Endothelial cell of umbilical vein (primary cell): Measurements from ENCODE around the gene SLC12A4. TPM values are rescaled to one million over a fixed set of nuclear protein-coding genes. Genes with fewer than 3 reads are reported as not detected.

Experiments
- BruUV-seq: library from RNA; stranded (reverse); fragments of 400-500 nt; replicated peaks from 2 replicates; lab custom pipeline; 2021; lab: Mats Ljungman, UMichigan
- CTCF ChIA-PET: fragments of 300-600, 350-600 bp; sonication (Branson Sonifier 250); formaldehyde crosslinking; loops from one replicate; lab custom pipeline; 2021; ENCODE audit warnings: antibody characterized with exemption, inconsistent platforms; lab: Charles Lee
- POLR2A ChIA-PET: fragments of 300-600, 350-600 bp; sonication (Branson Sonifier 250); formaldehyde crosslinking; loops from one replicate; lab custom pipeline; 2021; ENCODE audit warnings: antibody characterized with exemption, inconsistent platforms; lab: Charles Lee
- DNase-seq: peaks from one replicate; pipeline ENCODE4 v3.0.0-alpha.2; 2011; ENCODE audit warnings: low read depth, low spot score
- FAIRE-seq: peaks from 2 replicates; lab custom pipeline; 2011; peaks lifted over from hg19 to GRCh38; lab: Jason Lieb, UNC
- H2AFZ ChIP-seq: 2 replicates; pipeline ENCODE4 v1.6.0; 2012; ENCODE audit warnings: low read depth, low read length, control low read depth, inconsistent platforms
- H3K27ac ChIP-seq: 2 replicates; pipeline ENCODE4 v1.5.1; 2011; ENCODE audit warnings: low read depth, mild to moderate bottlenecking, control low read depth, low read length, moderate library complexity; ENCODE audit not compliant: insufficient read depth
- H3K27me3 ChIP-seq, 2 experiments: 2 replicates each; pipeline versions ENCODE4 v1.6.0 to v1.6.1; 2011; ENCODE audit warnings: low read length in 2 of 2, mixed read lengths in 1 of 2; ENCODE audit not compliant: control insufficient read depth in 2 of 2, insufficient read depth in 2 of 2
- H3K36me3 ChIP-seq, 2 experiments: 2 replicates in 1 of 2; 3 replicates in 1 of 2; pipeline ENCODE4 v1.5.1; 2011; ENCODE audit warnings: low read length in 2 of 2, mild to moderate bottlenecking in 1 of 2, moderate library complexity in 1 of 2; ENCODE audit not compliant: control insufficient read depth in 2 of 2, insufficient read depth in 2 of 2; ENCODE audit errors: extremely low read depth in 1 of 2
- H3K4me1 ChIP-seq: 3 replicates; pipeline ENCODE4 v1.5.1; 2011; ENCODE audit warnings: mild to moderate bottlenecking, low read length; ENCODE audit not compliant: control insufficient read depth, insufficient read depth; ENCODE audit errors: extremely low read depth
- H3K4me2 ChIP-seq: 2 replicates; pipeline ENCODE4 v1.6.1; 2011; ENCODE audit warnings: low read length, control low read depth, mixed read lengths; ENCODE audit not compliant: insufficient read depth
- H3K4me3 ChIP-seq, 3 experiments: fragments of 200-600 bp in 1 of 3; sonication (generic), shearing (Covaris generic) in 1 of 3; replicated peaks in 1 of 3; 2 replicates each; pipeline ENCODE4 v1.5.1; 2011 to 2016; ENCODE audit warnings: control low read depth in 3 of 3, low read length in 3 of 3, mild to moderate bottlenecking in 2 of 3, inconsistent platforms in 1 of 3, low read depth in 1 of 3, moderate library complexity in 1 of 3; ENCODE audit not compliant: insufficient read depth in 1 of 3
- H3K79me2 ChIP-seq: 2 replicates; pipeline ENCODE4 v1.6.0; 2012; ENCODE audit warnings: low read length, inconsistent platforms; ENCODE audit not compliant: control insufficient read depth, insufficient read depth
- H3K9ac ChIP-seq: replicated peaks from 2 replicates; pipeline ENCODE3; 2011; ENCODE audit warnings: low read length, control low read depth; ENCODE audit not compliant: insufficient read depth; ENCODE audit errors: extremely low read depth
- H3K9me1 ChIP-seq: replicated peaks from 3 replicates; pipeline ENCODE4 v1.6.0; 2011; ENCODE audit warnings: mild to moderate bottlenecking, low read length; ENCODE audit not compliant: control insufficient read depth, insufficient read depth; ENCODE audit errors: extremely low read depth
- H3K9me3 ChIP-seq: replicated peaks from 2 replicates; pipeline ENCODE4 v1.5.1; 2012; ENCODE audit warnings: low read length, inconsistent platforms; ENCODE audit not compliant: control insufficient read depth, insufficient read depth
- H4K20me1 ChIP-seq: replicated peaks from 2 replicates; pipeline ENCODE3; 2011; ENCODE audit warnings: mild to moderate bottlenecking, low read length; ENCODE audit not compliant: control insufficient read depth, insufficient read depth; ENCODE audit errors: extremely low read depth
- EZH2 ChIP-seq: IDR thresholded peaks from 2 replicates; pipeline ENCODE4 v1.6.1; 2012; ENCODE audit warnings: borderline replicate concordance, low read depth, mild to moderate bottlenecking, moderate library complexity, low read length, inconsistent platforms; ENCODE audit not compliant: severe bottlenecking
- FOS ChIP-seq: IDR thresholded peaks from 2 replicates; pipeline ENCODE4 v1.6.1; 2011; ENCODE audit warnings: mild to moderate bottlenecking, low read length, moderate library complexity, borderline replicate concordance; ENCODE audit not compliant: insufficient read depth
- GATA2 ChIP-seq: IDR thresholded peaks from 2 replicates; pipeline ENCODE4 v1.7.0; 2011; ENCODE audit warnings: low read depth, mild to moderate bottlenecking, moderate library complexity, mixed read lengths, low read length; ENCODE audit not compliant: insufficient read length, insufficient read depth
- JUN ChIP-seq: IDR thresholded peaks from 2 replicates; pipeline ENCODE4 v1.6.1; 2011; ENCODE audit warnings: borderline replicate concordance, low read depth; ENCODE audit not compliant: insufficient read length, insufficient read depth
- MYC ChIP-seq: IDR thresholded peaks from one replicate; pipeline ENCODE4 v1.6.1; 2011; ENCODE audit warnings: mild to moderate bottlenecking, low read depth, low read length
- POLR2A ChIP-seq: IDR thresholded peaks from 2 replicates; pipeline ENCODE4 v1.6.1; 2012; ENCODE audit warnings: low read depth, mild to moderate bottlenecking, control low read depth, low read length
- POLR2AphosphoS5 ChIP-seq: IDR thresholded peaks from 2 replicates; pipeline ENCODE4 v1.6.1; 2012; ENCODE audit warnings: low read depth, mild to moderate bottlenecking, control low read depth, low read length, moderate library complexity; ENCODE audit not compliant: insufficient read depth
- dilution Hi-C: fragments of 300-500 bp; cut with MboI; formaldehyde crosslinking; loops from one replicate; pipeline ENCODE4 v1.15.0; 2019; ENCODE audit warnings: low sequenced_read_pairs; ENCODE audit not compliant: extremely low pct_ligation_motif_present
- intact Hi-C: fragments of 100-400 bp; cut with micrococcal nuclease; formaldehyde crosslinking; loops from one replicate; pipeline ENCODE4 v1.10.0; 2022
- polyA plus RNA-seq, 4 experiments: library from polyadenylated mRNA; depleted of rRNA in 3 of 4; stranded (reverse) in 3 of 4; unstranded in 1 of 4; fragments of >200 nt; gene quantifications; 2 replicates each; pipeline versions ENCODE4 v1.2.1 to v1.2.3, GENCODE V29; 2011 to 2012; ENCODE audit warnings: missing spikeins in 1 of 4
- total RNA-seq: library from RNA; stranded (reverse); gene quantifications from 2 replicates; pipeline ENCODE4 v1.2.3, GENCODE V29; 2021
- TF ChIP-seq, protein P1 (sequence below): IDR thresholded peaks from 2 replicates; pipeline ENCODE4 v1.6.1; 2011; ENCODE audit not compliant: insufficient read depth, insufficient read length
- TF ChIP-seq, protein P2 (sequence below), 2 donors: IDR thresholded peaks; 1 replicate in 1 of 2; 2 replicates in 1 of 2; pipeline ENCODE4 v1.5.1; 2011; ENCODE audit warnings: low read length in 2 of 2, mild to moderate bottlenecking in 2 of 2, moderate library complexity in 2 of 2, control low read depth in 1 of 2, inconsistent platforms in 1 of 2, low read depth in 1 of 2; ENCODE audit not compliant: insufficient read depth in 1 of 2; ENCODE audit errors: extremely low read depth in 1 of 2

SLC12A4 gene
- total and polyA plus RNA-seq, 2 donors (not counting 3 experiments of a cell fraction or from before 2014, with no cell fraction given) = 110 to 114 TPM

DNA sequence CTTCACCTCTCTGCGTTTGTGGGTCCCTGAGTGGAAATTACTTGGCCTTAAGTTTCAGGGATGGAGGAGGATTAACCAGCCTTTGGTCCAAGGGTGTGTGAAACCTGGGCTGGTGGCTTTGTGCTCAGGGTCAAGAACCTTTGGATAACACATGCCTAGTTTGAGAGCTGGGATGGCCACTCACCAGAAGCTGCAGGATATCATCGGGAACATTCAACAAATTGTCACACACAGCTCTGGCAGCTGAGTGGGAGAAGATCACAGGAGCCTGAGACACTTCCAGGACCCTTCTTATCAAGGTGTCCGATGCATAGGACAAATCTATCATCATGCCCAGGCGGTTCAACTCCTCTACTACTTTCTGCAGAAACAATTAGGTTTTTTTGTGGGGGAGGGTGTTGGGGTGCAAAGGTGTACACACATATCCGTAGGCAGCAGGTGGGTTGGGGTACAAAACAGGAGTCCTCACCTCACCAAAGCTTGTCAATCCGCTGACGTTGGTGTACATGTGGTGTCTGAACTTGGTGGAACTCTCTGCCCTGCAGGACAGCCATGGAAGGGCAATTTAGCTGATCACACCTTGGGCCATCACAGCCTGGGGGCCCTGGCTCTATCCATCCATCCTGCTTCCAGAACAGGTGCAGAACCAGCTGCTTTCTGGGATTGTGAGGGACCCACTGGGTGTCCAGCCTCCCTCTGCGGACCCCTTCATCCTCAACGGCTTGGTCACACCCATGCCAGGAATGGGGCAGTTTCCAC lies 9.2 kb upstream of the SLC12A4 start:
- CTCF ChIA-PET = interaction anchor here (1.6 kb wide), 1 partner anchor 63 kb away, joined by 4 read pairs; no protein-coding TSS in a partner anchor
- no peak for DNase-seq

More for the DNA sequence above, 9.2 kb upstream of the SLC12A4 start:
- Histone ChIP-seq H3K4me2 (no peak overlapping the region), H3K9me3 (no peaks in the 10 kb centered on the region), H4K20me1 (no peaks in the 10 kb centered on the region), H3K4me3 (no peak overlapping the region), H3K36me3 (no peaks in the 10 kb centered on the region), H3K79me2 (no peaks in the 10 kb centered on the region), H2AFZ (no peak overlapping the region), H3K27me3 (peaks cover 0 to 3% of the 10 kb centered on the region in 2 experiments), H3K9ac (no peak overlapping the region), H3K9me1 (no peaks in the 10 kb centered on the region), H3K4me1 (no peaks in the 10 kb centered on the region), H3K27ac (no peak overlapping the region)
- TF ChIP-seq POLR2AphosphoS5 = no peak
- no peak for TF ChIP-seq POLR2A
- no peak for TF ChIP-seq JUN
- no peak for TF ChIP-seq MYC
- TF ChIP-seq GATA2 = no peak
- TF ChIP-seq FOS = no peak
- no peak for TF ChIP-seq EZH2
- TF ChIP-seq, protein P1, sequence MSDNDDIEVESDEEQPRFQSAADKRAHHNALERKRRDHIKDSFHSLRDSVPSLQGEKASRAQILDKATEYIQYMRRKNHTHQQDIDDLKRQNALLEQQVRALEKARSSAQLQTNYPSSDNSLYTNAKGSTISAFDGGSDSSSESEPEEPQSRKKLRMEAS = no peak
- TF ChIP-seq, protein P2, sequence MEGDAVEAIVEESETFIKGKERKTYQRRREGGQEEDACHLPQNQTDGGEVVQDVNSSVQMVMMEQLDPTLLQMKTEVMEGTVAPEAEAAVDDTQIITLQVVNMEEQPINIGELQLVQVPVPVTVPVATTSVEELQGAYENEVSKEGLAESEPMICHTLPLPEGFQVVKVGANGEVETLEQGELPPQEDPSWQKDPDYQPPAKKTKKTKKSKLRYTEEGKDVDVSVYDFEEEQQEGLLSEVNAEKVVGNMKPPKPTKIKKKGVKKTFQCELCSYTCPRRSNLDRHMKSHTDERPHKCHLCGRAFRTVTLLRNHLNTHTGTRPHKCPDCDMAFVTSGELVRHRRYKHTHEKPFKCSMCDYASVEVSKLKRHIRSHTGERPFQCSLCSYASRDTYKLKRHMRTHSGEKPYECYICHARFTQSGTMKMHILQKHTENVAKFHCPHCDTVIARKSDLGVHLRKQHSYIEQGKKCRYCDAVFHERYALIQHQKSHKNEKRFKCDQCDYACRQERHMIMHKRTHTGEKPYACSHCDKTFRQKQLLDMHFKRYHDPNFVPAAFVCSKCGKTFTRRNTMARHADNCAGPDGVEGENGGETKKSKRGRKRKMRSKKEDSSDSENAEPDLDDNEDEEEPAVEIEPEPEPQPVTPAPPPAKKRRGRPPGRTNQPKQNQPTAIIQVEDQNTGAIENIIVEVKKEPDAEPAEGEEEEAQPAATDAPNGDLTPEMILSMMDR (IDR thresholded peaks at IDR 0.05; ENCODE audit: extremely low read depth in 1 of 2, insufficient read depth in 1 of 2, low read depth in 1 of 2, low read length in 2 of 2) = no peak
- dilution Hi-C loops (no loop called here), intact Hi-C loops (no loop called here)
- POLR2A ChIA-PET = no interaction called here
- BruUV-seq = no TSS peak
- FAIRE-seq = no peak
